HG03571 (cell line): ENCODE data around the gene CDK5.

Experiments used
- ATAC-seq: cut with Tn5 transposase; IDR thresholded peaks from one replicate; pipeline ENCODE4 v1.9.1; 2021; ENCODE audit not compliant: unreplicated experiment

CDK5 gene

DNA sequence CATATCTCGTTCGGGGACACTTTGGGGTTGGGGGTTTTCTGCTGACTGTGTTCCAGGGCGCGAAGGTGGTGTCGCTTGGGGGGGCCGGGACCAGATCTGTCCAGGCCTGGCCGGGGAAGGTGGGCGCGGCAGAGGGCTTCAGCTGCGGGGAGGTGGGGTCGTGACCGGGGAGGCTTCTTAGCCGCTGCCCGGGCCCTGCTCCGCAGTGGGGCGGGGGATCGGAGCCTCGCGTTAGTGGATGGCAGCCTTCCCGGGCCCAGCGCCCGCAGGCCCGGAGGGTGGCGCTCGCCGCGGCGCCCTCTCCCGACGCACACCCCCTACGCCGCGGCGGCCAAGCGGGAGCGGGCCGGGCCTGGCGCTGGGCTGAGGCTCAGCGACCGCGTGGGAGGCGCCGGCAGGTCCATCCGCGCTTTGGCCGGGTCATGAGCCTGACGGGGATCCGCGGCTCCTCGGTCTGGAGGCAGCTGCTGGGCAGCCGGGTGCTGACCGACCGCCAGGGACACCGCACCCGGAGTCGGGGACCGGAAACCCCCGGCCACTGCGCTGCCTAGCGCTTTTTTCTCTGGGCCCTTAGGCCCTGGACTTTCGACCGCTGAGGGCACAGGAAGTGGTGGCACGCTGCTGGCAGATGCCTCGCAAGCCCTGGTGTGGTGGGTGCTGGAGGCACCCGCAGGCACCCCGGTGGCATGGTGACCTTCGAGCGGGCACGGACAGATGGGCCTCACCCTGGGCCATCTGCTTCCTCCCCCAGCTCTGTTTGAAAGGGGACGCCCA lies 29.7 kb upstream of the CDK5 start:
- ATAC-seq = no peak

DNA sequence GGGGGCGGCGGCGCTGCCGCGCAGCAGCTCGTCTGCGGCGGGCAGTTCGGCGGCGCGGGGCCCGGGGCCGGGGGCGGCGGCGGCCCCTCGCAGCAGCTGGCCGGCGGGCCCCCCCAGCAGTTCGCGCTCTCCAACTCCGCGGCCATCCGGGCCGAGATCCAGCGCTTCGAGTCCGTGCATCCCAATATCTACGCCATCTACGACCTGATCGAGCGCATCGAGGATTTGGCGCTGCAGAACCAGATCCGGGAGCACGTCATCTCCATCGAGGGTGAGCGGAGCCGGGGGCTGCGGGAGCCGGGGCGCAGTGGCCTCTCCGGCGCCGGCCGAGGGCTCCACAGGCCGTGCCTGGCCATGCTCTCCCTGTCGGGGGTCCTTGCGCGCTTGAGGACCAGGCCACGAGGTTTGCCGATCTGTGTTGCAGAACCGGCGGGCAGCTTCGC lies 29.1 kb upstream of the CDK5 start:
- ATAC-seq = no peak

DNA sequence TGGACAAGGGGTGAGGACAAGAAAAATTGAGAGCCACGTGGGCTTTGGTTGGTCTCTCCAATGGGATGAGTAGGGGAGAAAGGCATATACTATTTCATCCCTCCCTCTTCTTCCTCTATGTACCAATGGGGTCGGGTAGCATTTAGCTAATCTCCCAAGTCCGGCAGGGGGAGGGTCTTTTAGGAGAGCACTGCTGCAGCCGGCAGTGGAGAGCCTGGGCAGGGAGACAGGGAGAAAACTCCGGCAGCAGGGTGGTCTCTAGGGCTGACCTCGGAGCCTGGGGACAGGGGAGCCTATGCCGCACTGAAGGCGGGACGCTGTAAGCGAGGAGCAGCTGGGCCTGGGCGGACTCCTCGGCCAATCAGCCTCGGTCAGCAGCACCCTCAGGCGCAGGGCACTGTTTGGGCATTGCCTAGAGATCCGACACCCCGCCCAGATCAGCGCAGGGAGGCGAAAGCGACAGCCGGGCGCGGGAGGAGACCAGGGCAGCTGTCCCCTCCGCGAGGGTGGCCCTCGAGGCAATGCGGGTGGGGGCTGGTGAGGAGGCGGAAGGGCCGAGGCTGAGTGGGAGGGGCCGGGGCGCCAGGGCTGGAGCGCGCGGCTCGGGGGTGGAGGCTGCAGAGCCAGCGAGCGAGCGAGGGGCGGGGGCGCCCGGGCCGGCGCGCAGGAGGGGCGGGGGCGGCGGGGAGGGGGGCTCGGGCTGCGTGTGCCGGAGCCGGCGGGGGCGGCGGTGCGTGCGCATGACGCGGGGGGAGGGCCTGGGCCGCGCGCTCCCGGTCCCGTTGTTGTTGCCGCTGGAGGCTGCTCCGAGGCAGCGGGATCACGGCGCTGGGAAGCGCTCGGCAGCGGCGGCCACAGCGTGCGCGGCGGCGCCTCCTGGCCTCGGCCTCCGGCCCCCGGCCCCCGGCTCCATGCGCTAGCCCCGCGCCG lies 28.3 kb upstream of the CDK5 start, which contains the start of gene AGAP3:
AGAP3 (plus strand) TSS at position 785 of the 930 bp plus-strand sequence. CDS start 267 bp downstream, outside the sequence.
- ATAC-seq = peak; percentile 43

DNA sequence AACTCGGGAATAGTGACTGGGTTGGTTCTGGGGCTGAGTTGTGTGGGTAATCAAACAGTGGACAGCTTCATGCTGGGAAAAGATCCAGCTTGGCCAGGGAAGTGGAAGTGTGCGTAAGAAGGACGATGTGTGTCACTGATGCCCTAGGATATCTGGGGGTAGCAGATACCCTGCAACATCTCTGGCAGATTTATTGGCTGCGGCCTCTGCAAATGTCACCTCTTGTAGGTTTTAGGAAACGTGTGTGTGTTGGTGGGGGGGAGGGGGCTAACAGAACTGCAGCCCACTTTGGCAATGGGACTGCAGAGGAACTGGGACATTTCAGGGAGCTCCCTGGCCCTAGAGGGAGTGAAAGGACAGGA lies 27.6 kb upstream of the CDK5 start:
- ATAC-seq = no peak

DNA sequence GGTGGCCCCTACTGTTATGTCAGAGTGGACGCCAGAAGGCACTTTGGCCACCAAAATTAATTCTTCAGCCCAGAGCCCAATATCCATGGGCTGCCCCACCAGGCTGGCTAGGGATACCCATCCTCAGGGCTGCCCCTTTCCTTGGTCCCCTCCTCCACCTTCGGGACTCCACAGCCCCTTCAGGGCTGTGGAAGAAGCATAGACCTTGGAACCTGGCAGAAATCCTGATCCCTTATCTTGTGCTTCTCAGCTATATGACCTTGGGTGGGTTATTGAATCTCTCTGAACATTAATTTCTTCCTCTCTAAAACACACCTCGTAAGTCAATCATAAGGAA lies 26.1 kb upstream of the CDK5 start:
- no peak for ATAC-seq

DNA sequence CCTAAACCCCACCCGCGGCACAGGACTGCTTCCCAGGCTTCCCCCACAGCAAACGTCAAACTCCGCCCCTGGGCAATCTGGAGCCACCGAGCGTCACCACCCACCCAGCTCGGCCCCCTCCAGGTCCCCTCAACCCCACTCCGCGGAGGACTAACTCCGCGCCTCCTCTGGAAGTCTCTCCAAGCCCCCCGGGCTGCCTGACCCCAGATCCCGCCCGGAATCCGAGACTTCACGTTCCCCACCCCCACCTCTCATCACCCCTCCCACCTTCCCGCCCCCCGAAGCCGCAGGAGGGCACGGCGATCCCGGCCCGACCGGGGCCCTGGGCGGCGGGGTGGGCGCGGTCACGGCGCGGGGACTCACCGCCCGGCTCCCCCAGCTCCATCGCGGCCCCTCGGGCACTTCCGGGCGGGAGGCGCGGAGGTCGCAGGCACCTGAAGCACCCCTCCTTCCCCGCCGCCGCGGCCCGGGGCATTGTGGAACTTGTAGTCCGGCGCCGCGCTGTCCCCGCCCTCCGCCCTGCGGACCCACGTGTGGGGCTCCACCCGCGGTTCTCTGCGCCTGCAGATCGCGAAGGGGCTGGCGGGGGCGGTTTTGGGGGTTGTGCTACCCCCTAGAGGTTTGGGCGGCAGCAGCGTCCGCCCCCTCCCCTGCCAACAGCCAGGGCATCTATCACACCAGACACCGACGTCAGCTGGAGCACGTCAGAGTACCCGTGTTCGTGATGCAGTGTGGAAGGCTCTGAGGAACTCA lies 25.6 kb upstream of the CDK5 start, which contains the start of gene TMUB1:
TMUB1 (minus strand) TSS at position 423 of the 753 bp plus-strand sequence. CDS start 930 bp downstream, outside the sequence.
- ATAC-seq = peak; percentile 47

DNA sequence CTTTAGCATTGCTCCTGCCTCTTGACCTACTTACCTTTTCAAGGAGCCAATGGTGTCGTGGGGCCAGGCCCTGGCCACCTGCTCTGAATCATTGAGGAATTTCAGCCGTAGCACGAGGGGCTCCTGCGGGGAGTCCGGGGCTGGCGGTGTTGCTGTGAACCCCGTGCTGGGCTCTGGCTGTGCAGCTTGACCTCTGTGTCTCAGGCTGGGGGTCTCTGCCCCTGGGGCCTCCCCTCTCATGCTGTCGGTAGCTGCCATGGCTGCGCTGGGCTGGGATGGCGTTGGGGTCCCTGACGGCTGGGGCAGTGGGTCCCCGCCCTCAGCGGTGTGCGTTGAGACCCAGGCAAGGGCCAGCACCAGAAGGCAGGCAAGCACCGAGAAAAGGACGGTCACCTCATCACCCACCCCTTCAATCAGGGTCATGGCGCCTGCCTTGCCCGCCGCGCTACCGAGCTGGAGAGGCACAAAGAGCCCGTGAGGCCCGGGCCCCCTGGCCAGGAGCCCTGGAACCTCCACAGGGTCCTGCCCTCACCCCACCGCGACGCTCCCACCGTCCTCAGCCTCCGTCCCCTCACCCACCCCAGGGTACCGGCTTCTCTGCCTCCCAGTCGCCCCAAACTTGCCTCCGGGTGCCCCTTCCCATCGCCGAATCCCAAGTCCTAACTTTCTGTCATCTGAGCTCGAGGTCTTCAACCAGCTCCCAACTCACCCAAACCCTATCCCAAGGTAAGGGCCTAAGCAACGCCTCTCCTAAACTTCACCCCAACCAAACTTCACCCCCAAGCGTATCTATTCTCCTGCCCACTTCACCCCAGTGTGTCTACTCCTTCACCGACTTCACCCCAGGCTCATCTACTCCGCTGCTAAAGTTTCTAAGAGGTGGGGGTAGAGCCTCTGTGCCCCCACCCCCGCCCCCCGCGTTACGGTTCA lies 24.7 kb upstream of the CDK5 start:
- no peak for ATAC-seq

DNA sequence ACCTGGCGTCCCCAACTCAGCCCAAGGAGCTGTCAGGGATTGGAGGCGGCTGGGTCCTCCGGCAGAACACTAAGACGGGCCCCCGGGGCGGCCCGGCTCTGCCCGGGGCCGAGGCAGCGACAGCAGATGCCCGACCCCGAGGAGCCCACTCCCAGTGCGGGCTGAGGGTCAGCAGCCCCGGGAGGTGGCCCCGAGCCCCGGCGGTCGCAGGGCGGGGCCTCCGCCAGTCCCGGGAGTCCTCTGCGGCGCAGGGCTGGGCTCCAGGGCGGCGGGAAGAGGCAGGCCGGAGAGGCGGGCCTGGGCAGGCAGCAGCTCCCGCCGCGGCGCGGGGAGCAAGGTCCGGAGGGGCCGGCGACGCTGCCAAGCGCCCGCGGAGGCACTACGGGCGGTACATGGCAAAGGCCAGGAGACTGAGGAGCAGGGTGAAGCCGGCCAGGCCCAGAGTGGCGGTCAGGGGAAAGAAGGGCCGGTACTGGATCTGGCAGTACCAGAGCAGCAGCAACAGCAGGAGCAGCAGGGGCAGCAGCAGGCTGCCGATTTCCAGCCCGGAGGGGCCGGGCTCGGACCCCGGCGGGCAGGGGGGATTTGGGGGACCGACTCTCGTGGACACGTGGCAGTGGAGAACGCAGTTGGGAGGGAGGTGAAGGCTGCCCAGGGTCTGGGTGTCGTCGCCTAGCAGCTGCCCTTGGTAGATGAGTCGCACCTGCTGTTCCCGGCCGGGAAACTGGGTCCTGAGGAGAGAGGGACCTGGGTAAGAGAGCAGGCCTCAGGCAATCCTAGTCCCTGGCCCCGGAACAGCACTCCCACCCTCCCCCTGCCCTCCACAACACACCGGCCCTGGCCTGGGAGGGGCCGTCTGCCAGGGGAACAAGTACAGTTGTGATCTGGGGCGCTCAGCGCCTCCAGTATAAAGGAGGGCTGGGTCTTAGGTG lies 23.7 kb upstream of the CDK5 start:
- no peak for ATAC-seq

DNA sequence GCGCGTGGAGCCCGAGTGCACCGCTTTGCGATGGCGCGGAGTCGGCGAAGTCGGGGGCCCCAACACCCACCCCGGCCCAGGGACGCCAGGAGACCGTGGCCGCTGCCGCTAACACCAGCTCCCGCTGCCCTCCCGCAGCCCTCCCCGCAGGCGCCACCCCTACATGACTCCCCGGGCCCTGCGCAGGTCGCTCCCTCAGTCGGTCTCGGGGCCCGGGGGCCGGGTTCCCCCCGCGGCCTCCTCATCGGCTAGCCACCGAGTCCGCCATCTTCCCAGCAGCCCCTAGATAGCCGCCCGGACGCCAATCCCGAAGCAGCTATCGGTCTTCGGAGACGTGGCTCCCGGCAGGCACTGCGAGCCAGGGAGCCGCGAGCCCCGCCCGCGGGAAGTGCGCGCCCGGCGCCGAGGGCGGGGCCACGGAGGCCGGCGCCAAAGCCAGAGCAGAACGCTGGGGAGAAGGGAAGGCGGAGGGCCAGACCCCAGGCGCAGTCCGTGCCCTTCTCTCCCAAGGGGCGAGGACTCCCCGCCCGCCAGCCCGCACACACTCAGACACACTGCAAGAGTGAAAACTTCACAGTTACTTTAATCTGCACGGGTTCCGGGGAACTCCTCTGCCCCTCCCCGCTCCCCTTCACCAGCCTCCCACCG lies 22.9 kb upstream of the CDK5 start, which contains the start of gene FASTK:
FASTK (minus strand) TSS at position 288 of the 648 bp plus-strand sequence; CDS start at position 245, 43 bp downstream.
- peak; percentile 73 for ATAC-seq

DNA sequence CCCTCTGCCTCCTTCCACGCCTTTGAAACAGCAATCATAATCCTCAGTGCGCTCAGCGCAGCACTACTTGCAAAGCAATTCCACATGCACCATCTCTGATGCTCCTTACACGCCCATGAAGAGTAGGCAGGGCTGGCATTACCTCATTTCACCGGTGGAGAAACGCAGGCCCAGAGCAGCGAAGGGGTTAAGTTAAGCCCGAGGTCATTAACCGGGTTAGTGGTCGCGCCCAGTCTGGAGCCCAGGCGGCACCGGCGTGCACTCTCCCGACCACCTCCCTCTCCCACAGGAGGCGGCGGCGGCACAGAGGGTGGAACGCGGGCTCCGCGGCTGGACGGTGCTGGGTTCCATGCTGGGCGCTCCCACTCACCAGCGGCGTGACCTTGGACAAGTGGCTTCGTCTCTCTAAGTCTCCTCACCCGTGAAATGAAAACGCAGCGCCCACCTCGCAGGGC lies 22.4 kb upstream of the CDK5 start:
- no peak for ATAC-seq

DNA sequence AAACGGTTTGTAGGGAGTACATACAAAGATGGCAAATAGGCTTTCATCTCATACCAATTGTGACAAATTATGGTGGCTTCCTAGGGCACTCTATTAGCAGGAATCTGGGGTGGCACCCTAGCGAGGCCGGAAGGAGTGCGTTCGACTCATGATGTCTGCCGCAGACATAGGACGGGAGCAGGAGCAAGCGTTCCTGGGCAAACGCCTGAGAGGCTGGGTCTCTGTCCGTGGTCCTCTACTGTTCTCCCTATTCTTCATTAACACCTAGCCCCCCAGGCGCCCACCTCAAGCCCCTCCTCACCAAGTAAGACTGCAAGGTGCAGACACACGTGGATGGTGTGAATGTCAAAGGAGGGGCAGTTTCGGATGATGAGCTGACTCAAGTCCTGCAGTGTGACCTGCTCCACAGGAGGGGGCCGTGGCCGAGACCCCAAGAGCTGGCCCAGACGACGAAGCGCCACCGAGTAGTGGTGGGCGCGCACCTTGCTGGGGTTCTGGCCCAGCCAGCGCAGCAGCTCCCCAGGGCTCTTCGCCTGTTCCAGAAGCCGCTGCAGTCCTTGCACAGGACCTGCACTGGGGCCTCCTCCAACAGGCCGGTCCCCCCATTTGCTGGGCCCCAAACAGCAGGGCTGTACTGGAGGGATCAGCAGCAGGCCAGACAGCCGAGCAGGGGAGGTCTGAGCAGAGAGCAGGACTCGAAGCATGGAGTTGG lies 21.7 kb upstream of the CDK5 start:
- no peak for ATAC-seq

DNA sequence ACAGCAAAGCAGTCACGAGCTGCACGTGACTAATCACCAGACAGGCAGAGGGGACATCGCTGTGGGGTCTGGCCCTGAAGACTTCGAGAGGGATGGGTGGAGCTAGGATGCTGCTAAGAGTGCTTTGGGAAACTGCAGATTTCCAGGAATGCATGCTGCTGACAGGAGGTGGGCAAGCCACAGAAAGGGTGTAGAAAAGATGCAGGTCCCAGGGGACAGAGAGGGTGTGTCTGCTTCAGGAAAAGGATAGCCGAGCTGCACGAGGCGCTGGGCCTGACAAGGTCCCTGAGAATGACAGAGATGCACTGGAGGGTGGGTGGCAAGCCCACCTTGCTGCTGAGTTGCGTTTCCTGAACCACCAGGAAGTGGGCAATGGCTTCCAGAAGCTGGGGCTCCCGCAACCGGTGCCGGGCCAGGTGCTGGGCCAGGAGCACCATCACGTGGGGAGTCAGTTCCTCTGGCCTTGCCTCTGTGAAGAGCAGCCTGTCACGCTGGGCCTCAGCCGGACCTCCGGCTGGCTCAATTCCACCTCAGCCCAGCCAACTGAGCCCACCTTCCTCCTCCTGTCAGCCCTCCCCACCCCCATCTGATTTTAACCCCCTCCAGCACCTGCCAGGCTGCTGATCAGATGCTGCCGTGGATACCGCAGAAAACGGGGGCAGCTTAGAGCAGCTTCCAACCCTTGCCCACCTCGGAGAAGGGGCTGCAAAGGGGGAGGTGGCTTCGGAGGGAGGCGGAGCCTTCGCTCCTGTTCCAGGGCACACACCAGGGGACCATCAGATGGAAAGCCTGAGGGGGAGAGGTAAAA lies 20.7 kb upstream of the CDK5 start:
- no peak for ATAC-seq

DNA sequence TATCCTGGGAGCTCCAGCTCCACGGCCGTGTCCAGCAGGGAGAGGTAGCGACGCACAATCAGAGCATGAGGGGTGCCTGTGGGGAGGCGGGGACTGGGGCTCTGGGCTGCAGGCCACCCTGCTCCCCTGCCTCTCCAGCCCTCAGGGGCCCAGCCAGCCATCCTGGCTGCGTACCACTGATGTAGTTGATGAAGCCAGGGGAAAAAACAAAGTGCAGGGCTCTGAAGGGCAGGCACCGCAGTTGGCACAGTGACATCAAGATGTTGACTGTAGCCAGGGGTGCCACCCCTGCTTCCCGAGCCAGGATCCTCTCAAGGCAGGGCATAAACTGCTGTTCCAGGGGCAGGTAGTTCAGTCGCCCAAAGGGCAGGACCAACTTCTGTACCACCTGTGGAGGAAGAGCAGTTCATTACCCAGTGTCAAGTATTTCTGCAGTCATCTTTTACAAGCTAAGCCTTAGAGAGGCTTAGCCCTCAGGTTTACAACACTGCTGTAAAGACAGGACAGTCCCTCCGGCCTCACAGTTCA lies 20.1 kb upstream of the CDK5 start:
- no peak for ATAC-seq

DNA sequence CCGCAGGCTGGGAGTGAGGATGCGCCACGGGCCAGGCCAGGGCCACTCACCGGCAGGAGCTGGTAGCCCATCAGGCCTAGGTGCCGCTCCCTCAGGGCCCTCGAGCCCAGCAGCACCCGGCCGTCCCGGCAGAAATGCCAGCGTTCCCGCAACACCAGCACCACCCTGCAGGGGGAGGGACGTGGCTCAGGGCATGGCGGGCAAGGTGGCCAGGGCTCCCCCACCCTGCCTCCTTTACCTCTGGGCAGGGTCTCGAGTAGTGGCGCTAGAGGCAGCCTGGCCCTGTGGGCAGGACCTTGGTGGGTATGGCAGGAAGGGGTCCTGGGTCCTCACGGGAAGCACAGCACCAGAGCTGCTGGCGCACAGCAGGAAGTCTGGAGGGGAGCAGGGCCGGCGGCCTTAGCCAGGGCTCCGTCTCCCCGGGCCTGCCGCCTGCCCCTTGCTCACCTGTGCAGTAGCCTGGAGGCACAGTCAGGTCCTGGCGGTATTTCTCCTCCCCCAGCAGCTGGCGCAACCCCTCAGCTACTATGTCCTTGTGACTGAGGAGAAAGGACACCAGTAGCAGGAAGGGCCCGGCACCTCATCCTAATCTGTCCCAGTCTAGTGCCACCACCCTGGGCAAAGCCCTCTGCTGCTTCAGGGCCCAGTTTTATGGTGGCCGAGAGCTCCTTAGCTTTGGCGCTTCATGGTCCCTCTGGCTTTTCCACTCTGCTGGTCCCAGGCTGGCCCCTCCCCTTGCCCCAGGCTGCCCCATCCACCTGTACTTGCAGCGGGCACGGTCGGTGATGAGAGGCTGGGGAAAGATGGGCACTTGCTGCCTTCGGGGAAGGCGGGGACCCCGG lies 19.4 kb upstream of the CDK5 start:
- ATAC-seq = no peak

DNA sequence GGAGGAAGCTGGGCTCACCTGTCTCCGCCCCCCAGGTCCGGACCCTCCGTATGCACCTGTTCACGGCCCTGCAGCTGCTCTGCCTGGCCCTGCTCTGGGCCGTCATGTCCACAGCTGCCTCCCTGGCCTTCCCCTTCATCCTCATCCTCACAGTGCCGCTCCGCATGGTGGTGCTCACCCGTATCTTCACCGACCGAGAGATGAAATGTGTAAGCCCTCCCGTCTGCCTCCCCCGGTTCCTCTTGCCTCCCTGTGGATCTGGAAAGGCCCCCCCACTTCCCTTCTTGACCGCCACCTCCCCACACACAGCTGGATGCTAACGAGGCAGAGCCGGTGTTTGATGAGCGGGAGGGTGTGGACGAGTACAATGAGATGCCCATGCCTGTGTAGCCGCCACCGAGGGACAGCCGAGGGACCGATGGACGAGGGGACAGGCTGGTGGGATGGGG lies 18.3 kb upstream of the CDK5 start:
- no peak for ATAC-seq

DNA sequence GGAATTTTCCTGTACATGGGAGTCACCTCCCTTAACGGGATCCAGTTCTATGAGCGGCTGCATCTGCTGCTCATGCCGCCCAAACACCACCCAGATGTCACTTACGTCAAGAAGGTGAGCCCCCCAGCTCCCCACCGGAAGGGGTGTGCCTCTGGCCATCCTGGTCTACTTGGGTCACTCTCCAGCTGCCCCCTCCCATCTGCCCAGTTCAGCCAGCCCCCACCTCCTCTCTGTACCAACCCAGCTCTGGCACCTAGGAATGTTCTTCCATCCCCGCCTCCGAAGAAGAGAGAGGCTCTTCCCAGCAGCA lies 17.9 kb upstream of the CDK5 start:
- ATAC-seq = no peak
